Kidney tubule cell (primary cell): Measurements from ENCODE around the gene HSD17B10.
"Not testable (repeated sequence)": the region's sequence is repeated elsewhere in the genome, so short reads cannot be mapped to it uniquely, and the experiment has no call there.

Source experiments
- DNase-seq: peaks from one replicate; pipeline ENCODE4 v3.0.0-alpha.2; 2018; ENCODE audit warnings: low spot score

Gene HSD17B10

GRCh38 chrX:53433651-53434639 lies at the start of gene HSD17B10:
Gene HSD17B10 (minus strand): TSS chrX:53434370. CDS start chrX:53434345, 25 bp downstream.
- DNase-seq = peak; percentile 84

- no peak for DNase-seq
Observed at GRCh38 chrX:53483416-53483815, 49.2 kb upstream of the HSD17B10 start.

- peak; percentile 67 for DNase-seq
Observed at GRCh38 chrX:53481816-53482465, 47.8 kb upstream of the HSD17B10 start.

GRCh38 chrX:53481093-53481492 lies 46.9 kb upstream of the HSD17B10 start:
- no peak for DNase-seq

- DNase-seq = no peak
Observed at GRCh38 chrX:53479301-53479700, 45.1 kb upstream of the HSD17B10 start.

GRCh38 chrX:53476371-53476770 lies 42.2 kb upstream of the HSD17B10 start:
- DNase-seq = peak; percentile 10

- no peak for DNase-seq
Observed at GRCh38 chrX:53474707-53475106, 40.5 kb upstream of the HSD17B10 start.

GRCh38 chrX:53471346-53471745 lies 37.2 kb upstream of the HSD17B10 start:
- no peak for DNase-seq

- DNase-seq = not testable (repeated sequence)
Observed at GRCh38 chrX:53468659-53469058, 34.5 kb upstream of the HSD17B10 start.

- DNase-seq = no peak
Observed at GRCh38 chrX:53458082-53458481, 23.9 kb upstream of the HSD17B10 start.

GRCh38 chrX:53456254-53456653 lies 22.1 kb upstream of the HSD17B10 start:
- DNase-seq = peak; percentile 47

GRCh38 chrX:53452812-53453211 lies 18.6 kb upstream of the HSD17B10 start:
- DNase-seq = no peak

GRCh38 chrX:53449632-53450031 lies 15.5 kb upstream of the HSD17B10 start:
- peak; percentile 35 for DNase-seq

- DNase-seq = no peak
Observed at GRCh38 chrX:53447441-53447840, 13.3 kb upstream of the HSD17B10 start.

GRCh38 chrX:53445977-53446376 lies 11.8 kb upstream of the HSD17B10 start:
- peak; percentile 50 for DNase-seq

- DNase-seq = no peak
Observed at GRCh38 chrX:53442322-53442631, 8.1 kb upstream of the HSD17B10 start.

- peak; percentile 81 for DNase-seq
Observed at GRCh38 chrX:53441531-53442321, 7.6 kb upstream of the HSD17B10 start.

GRCh38 chrX:53440621-53441517 lies 6.7 kb upstream of the HSD17B10 start:
- DNase-seq = peak; percentile 33

GRCh38 chrX:53440101-53440500 lies 5.9 kb upstream of the HSD17B10 start:
- DNase-seq = no peak

GRCh38 chrX:53438832-53439230 lies 4.7 kb upstream of the HSD17B10 start:
- DNase-seq = no peak

GRCh38 chrX:53438174-53438831 lies 4.1 kb upstream of the HSD17B10 start:
- no peak for DNase-seq
